SK-N-SH (cell line): ENCODE results near the gene GPR12. TPM values are rescaled to one million over a fixed set of nuclear protein-coding genes. Genes with fewer than 3 reads are reported as not detected.

Experiments used
- CTCF ChIA-PET: fragments of 300-600, 350-600 bp; formaldehyde crosslinking; extraction: SDS; loops from one replicate; lab custom pipeline; 2021; lab: Yijun Ruan, JAX
- POLR2A ChIA-PET: fragments of 350-600 bp; sonication (Branson Sonifier 250); formaldehyde crosslinking; extraction: SDS; loops from one replicate; lab custom pipeline; 2020; ENCODE audit warnings: antibody characterized with exemption, inconsistent platforms; lab: Yijun Ruan, JAX
- DNase-seq: peaks from one replicate; pipeline ENCODE4 v3.0.0; 2012
- H2AFZ ChIP-seq: fragments of 200-600 bp; sonication (generic); 2 replicates; pipeline ENCODE4 v1.8.1; 2016; ENCODE audit warnings: antibody characterized with exemption, mild to moderate bottlenecking, low read depth
- H3F3A ChIP-seq: fragments of 200-600 bp; sonication (generic); replicated peaks from 2 replicates; pipeline ENCODE3; 2016; ENCODE audit warnings: antibody characterized with exemption, mild to moderate bottlenecking; ENCODE audit not compliant: insufficient read depth
- H3K27ac ChIP-seq, 2 experiments: fragments of 200-500 bp in 1 of 2; fragments of 200-600 bp in 1 of 2; sonication (Bioruptor generic) in 1 of 2; sonication (generic), shearing (Covaris generic) in 1 of 2; 2 replicates each; pipeline versions ENCODE4 v1.5.1 to v1.6.1; 2014 to 2016; ENCODE audit warnings: low read depth in 2 of 2, inconsistent platforms in 1 of 2, low read length in 1 of 2, mild to moderate bottlenecking in 1 of 2, mixed read lengths in 1 of 2
- H3K27me3 ChIP-seq: fragments of 200-600 bp; sonication (generic), shearing (Covaris generic); 2 replicates; pipeline ENCODE4 v1.6.1; 2016; ENCODE audit warnings: mixed run types; ENCODE audit not compliant: insufficient read depth
- H3K36me3 ChIP-seq, 2 experiments: fragments of 200-500 bp in 1 of 2; fragments of 200-600 bp in 1 of 2; sonication (Bioruptor generic) in 1 of 2; sonication (generic) in 1 of 2; replicated peaks in 1 of 2; 2 replicates each; pipeline versions ENCODE3 to v1.5.1; 2014 to 2016; ENCODE audit warnings: low read length in 1 of 2, mild to moderate bottlenecking in 1 of 2; ENCODE audit not compliant: insufficient read depth in 2 of 2, control insufficient read depth in 1 of 2
- H3K4me1 ChIP-seq, 2 experiments: fragments of 200-500 bp in 1 of 2; fragments of 200-600 bp in 1 of 2; sonication (Bioruptor generic) in 1 of 2; sonication (generic), shearing (Covaris generic) in 1 of 2; 2 replicates each; pipeline versions ENCODE4 v1.5.1 to v1.6.1; 2014 to 2016; ENCODE audit warnings: low read depth in 1 of 2, low read length in 1 of 2, mixed run types in 1 of 2; ENCODE audit not compliant: insufficient read depth in 2 of 2, control insufficient read depth in 1 of 2
- H3K4me2 ChIP-seq: fragments of 200-600 bp; sonication (generic), shearing (Covaris generic); 2 replicates; pipeline ENCODE4 v1.6.1; 2017; ENCODE audit warnings: mixed run types
- H3K4me3 ChIP-seq, 2 experiments: fragments of 200-500 bp in 1 of 2; fragments of 200-600 bp in 1 of 2; sonication (Bioruptor generic) in 1 of 2; sonication (generic), shearing (Covaris generic) in 1 of 2; 2 replicates each; pipeline versions ENCODE4 v1.5.1 to v1.8.1; 2014 to 2016; ENCODE audit warnings: low read depth in 2 of 2, inconsistent platforms in 1 of 2, low read length in 1 of 2, mild to moderate bottlenecking in 1 of 2, mixed read lengths in 1 of 2, moderate library complexity in 1 of 2
- H3K79me2 ChIP-seq: fragments of 200-600 bp; sonication (generic); 2 replicates; pipeline ENCODE4 v1.8.1; 2017; ENCODE audit warnings: mild to moderate bottlenecking; ENCODE audit not compliant: insufficient read depth
- H3K9ac ChIP-seq: fragments of 200-600 bp; sonication (generic); 2 replicates; pipeline ENCODE4 v1.6.1; 2017; ENCODE audit warnings: mixed run types
- H3K9me2 ChIP-seq: fragments of 200-600 bp; sonication (generic); 2 replicates; pipeline ENCODE4 v1.6.1; 2017; ENCODE audit warnings: mixed run types
- H3K9me3 ChIP-seq: fragments of 200-600 bp; sonication (generic); 2 replicates; pipeline ENCODE4 v1.6.1; 2017; ENCODE audit warnings: mixed run types, mild to moderate bottlenecking, moderate library complexity
- H4K20me1 ChIP-seq: fragments of 200-600 bp; sonication (generic); 2 replicates; pipeline ENCODE4 v1.6.1; 2017; ENCODE audit warnings: mild to moderate bottlenecking, mixed run types; ENCODE audit not compliant: insufficient read depth
- CHD2 ChIP-seq: fragments of 150-350 bp; IDR thresholded peaks from 2 replicates; pipeline ENCODE4 v1.6.1; 2018; ENCODE audit warnings: low read length; ENCODE audit not compliant: partially characterized antibody
- ELF1 ChIP-seq: IDR thresholded peaks from 2 replicates; pipeline ENCODE4 v1.4.0; 2012
- EP300 ChIP-seq, 2 experiments: IDR thresholded peaks; 2 replicates each; pipeline versions ENCODE4 v1.4.0 to v1.6.1; 2012; ENCODE audit warnings: borderline replicate concordance in 1 of 2, low read depth in 1 of 2, low read length in 1 of 2
- EZH2phosphoT487 ChIP-seq: fragments of 200-600 bp; sonication (generic); IDR thresholded peaks from 2 replicates; pipeline ENCODE4 v1.6.1; 2017; ENCODE audit warnings: low read depth, mixed run types, mild to moderate bottlenecking, antibody characterized with exemption, moderate library complexity, borderline replicate concordance
- FOXJ3 ChIP-seq: sonication (generic); formaldehyde crosslinking; IDR thresholded peaks from 2 replicates; pipeline ENCODE4 v1.5.1; 2020; ENCODE audit warnings: mild to moderate bottlenecking, missing genetic modification reagents
- FOXM1 ChIP-seq: IDR thresholded peaks from 2 replicates; pipeline ENCODE4 v1.4.0; 2012; ENCODE audit warnings: low read depth, mild to moderate bottlenecking
- MXI1 ChIP-seq: IDR thresholded peaks from 2 replicates; pipeline ENCODE4 v1.6.1; 2012; ENCODE audit warnings: mild to moderate bottlenecking, low read depth, low read length, improper control_type of control experiment
- NFIC ChIP-seq: IDR thresholded peaks from 2 replicates; pipeline ENCODE4 v1.4.0; 2012; ENCODE audit warnings: borderline replicate concordance
- NRF1 ChIP-seq: IDR thresholded peaks from 2 replicates; pipeline ENCODE4 v1.6.1; 2012; ENCODE audit warnings: low read depth, mild to moderate bottlenecking, low read length
- RAD21 ChIP-seq: IDR thresholded peaks from 2 replicates; pipeline ENCODE4 v1.6.1; 2012; ENCODE audit warnings: mild to moderate bottlenecking, low read length
- RCOR1 ChIP-seq: fragments of 150-350 bp; IDR thresholded peaks from 2 replicates; pipeline ENCODE4 v1.6.1; 2017; ENCODE audit warnings: antibody characterized with exemption, low read length
- RXRA ChIP-seq: IDR thresholded peaks from 2 replicates; pipeline ENCODE4 v1.4.0; 2012; ENCODE audit warnings: low read depth, mild to moderate bottlenecking, borderline replicate concordance
- SIN3A ChIP-seq: IDR thresholded peaks from 2 replicates; pipeline ENCODE4 v1.6.1; 2012; ENCODE audit warnings: low read depth, mild to moderate bottlenecking, low read length, moderate library complexity, borderline replicate concordance
- SMC3 ChIP-seq: IDR thresholded peaks from 2 replicates; pipeline ENCODE4 v1.6.1; 2012; ENCODE audit warnings: low read depth, low read length, improper control_type of control experiment
- WGBS: methylation state at CpG from one replicate; pipeline ENCODE4 v1.1.6; 2017; ENCODE audit warnings: low lambda C conversion rate; 5-methylcytosine and 5-hydroxymethylcytosine counted together
- polyA plus RNA-seq, 3 experiments: library from polyadenylated mRNA; depleted of rRNA; stranded (reverse); fragments of >200 nt; gene quantifications; 2 replicates each; pipeline ENCODE4 v1.2.3, GENCODE V29; 2012
- TF ChIP-seq, protein P1 (sequence below): IDR thresholded peaks from 2 replicates; pipeline ENCODE4 v1.4.0; 2012; ENCODE audit warnings: low read depth
- TF ChIP-seq, protein P2 (sequence below): fragments of 200-600 bp; sonication (generic); IDR thresholded peaks from 2 replicates; pipeline ENCODE4 v1.6.1; 2017; ENCODE audit warnings: antibody characterized with exemption, mild to moderate bottlenecking, moderate library complexity
- TF ChIP-seq, protein P3 (sequence below): IDR thresholded peaks from 2 replicates; pipeline ENCODE4; 2012

GPR12 gene
- not detected in 2 replicates for polyA plus RNA-seq (2012; rRNA removed)
- polyA plus RNA-seq (2012; cell fraction: cytosol; rRNA removed) = not detected in 2 replicates
- not detected in 2 replicates for polyA plus RNA-seq (2012; cell fraction: nucleus; rRNA removed)

- Histone ChIP-seq H3K4me2 (peak within 1 kb of the TSS; percentile 78), H4K20me1 (no peaks in the 10 kb centered on the region), H3K27me3 (peaks cover 31% of the 10 kb centered on the region), H2AFZ (peak within 1 kb of the TSS; percentile 78; the same call in 1 of the 2 replicates), H3K4me1 (peaks cover 0 to 13% of the 10 kb centered on the region in 2 experiments; a peak in 1 of 4 replicates), H3K9me3 (no peaks in the 10 kb centered on the region), H3K9ac (no peak within 1 kb of the TSS), H3K79me2 (no peaks in the 10 kb centered on the region), H3K36me3 (no peaks in the 10 kb centered on the region), H3F3A (no peaks in the 10 kb centered on the region), H3K27ac (no peak within 1 kb of the TSS), H3K9me2 (no peaks in the 10 kb centered on the region), H3K4me3 (peak within 1 kb of the TSS; percentile 41 to 59)
- peak; percentile 66 for DNase-seq
- ChIA-PET POLR2A (no interaction called here), CTCF (interaction anchor here (1.1 to 1.8 kb wide), 5 partner anchors 40 to 170 kb away, joined by 3 to 8 read pairs (median 4); no protein-coding TSS in a partner anchor)
- 1% methylated on average over 5 of the region's 87 CpGs for WGBS
- TF ChIP-seq EZH2phosphoT487 (no peak), MXI1 (peak; percentile 80; the same call in 1 of the 2 replicates), SIN3A (no peak)
Measured at GRCh38 chr13:26759907-26760831, at the start of gene GPR12. Gene GPR12, minus strand, starts transcription at chr13:26760786. Its CDS starts 959 bp downstream, at chr13:26759827.

DNA sequence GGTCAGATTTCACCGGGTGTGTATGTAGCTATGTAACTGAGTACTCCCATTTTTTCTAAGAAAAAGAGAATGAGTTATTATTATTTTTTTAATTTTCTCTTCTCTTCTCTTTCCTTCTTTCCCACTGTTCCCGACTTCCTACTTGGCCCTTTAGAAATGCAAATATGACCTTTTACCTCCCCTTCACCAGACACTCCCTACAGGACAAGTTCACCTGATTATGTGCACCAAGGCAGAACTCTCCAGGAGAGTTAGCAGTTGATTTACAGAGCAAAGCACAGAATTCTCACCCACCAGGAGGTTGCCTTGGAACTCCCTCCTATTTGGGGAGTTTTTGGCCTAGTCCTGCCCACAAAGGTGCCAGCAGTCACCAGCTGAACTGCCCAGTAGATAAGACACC, 49.5 kb upstream of the GPR12 start:
- Histone ChIP-seq H3F3A (no peaks in the 10 kb centered on the region), H3K79me2 (no peaks in the 10 kb centered on the region), H3K9ac (no peak overlapping the region), H2AFZ (no peak overlapping the region), H3K4me2 (no peak overlapping the region), H3K4me1 (no peaks in the 10 kb centered on the region), H3K27ac (no peak overlapping the region), H3K9me3 (no peaks in the 10 kb centered on the region), H3K9me2 (no peaks in the 10 kb centered on the region), H4K20me1 (no peaks in the 10 kb centered on the region), H3K27me3 (no peaks in the 10 kb centered on the region; the same call in 1 of the 2 replicates), H3K36me3 (no peaks in the 10 kb centered on the region), H3K4me3 (no peak overlapping the region)
- WGBS = 8% methylated on average over 2 of the region's 2 CpGs
- TF ChIP-seq SMC3 = no peak
- TF ChIP-seq, protein P1, sequence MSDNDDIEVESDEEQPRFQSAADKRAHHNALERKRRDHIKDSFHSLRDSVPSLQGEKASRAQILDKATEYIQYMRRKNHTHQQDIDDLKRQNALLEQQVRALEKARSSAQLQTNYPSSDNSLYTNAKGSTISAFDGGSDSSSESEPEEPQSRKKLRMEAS = no peak
- no peak for TF ChIP-seq RAD21
- no peak for TF ChIP-seq NRF1
- no peak for TF ChIP-seq RCOR1
- TF ChIP-seq, protein P2, sequence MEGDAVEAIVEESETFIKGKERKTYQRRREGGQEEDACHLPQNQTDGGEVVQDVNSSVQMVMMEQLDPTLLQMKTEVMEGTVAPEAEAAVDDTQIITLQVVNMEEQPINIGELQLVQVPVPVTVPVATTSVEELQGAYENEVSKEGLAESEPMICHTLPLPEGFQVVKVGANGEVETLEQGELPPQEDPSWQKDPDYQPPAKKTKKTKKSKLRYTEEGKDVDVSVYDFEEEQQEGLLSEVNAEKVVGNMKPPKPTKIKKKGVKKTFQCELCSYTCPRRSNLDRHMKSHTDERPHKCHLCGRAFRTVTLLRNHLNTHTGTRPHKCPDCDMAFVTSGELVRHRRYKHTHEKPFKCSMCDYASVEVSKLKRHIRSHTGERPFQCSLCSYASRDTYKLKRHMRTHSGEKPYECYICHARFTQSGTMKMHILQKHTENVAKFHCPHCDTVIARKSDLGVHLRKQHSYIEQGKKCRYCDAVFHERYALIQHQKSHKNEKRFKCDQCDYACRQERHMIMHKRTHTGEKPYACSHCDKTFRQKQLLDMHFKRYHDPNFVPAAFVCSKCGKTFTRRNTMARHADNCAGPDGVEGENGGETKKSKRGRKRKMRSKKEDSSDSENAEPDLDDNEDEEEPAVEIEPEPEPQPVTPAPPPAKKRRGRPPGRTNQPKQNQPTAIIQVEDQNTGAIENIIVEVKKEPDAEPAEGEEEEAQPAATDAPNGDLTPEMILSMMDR = no peak
- no peak for TF ChIP-seq FOXJ3 (CRISPR knock-in tag)
- no peak for TF ChIP-seq MXI1
- TF ChIP-seq FOXM1 = no peak
- no peak for TF ChIP-seq EP300 (IDR thresholded peaks at IDR 0.05; ENCODE audit: borderline replicate concordance in 1 of 2, low read depth in 1 of 2, low read length in 1 of 2)
- TF ChIP-seq, protein P3, sequence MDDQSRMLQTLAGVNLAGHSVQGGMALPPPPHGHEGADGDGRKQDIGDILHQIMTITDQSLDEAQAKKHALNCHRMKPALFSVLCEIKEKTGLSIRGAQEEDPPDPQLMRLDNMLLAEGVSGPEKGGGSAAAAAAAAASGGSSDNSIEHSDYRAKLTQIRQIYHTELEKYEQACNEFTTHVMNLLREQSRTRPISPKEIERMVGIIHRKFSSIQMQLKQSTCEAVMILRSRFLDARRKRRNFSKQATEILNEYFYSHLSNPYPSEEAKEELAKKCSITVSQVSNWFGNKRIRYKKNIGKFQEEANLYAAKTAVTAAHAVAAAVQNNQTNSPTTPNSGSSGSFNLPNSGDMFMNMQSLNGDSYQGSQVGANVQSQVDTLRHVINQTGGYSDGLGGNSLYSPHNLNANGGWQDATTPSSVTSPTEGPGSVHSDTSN = no peak
- TF ChIP-seq CHD2 = no peak
- TF ChIP-seq ELF1 = no peak
- no peak for TF ChIP-seq NFIC
- no peak for TF ChIP-seq RXRA
- ChIA-PET CTCF (interaction anchor here (0.9 to 3.6 kb wide), 2 partner anchors 12 to 62 kb away, joined by 3 to 19 read pairs; no protein-coding TSS in a partner anchor), POLR2A (no interaction called here)
- no peak for DNase-seq
